Loucy (cell line): Measurements from ENCODE around the gene CREB3L2.

Source experiments
- CTCF ChIP-seq: fragments of 200-600 bp; sonication (generic); conservative IDR thresholded peaks from 2 replicates; pipeline ENCODE4 v1.5.1; 2014; ENCODE audit warnings: mild to moderate bottlenecking, antibody characterized with exemption, low read length
- EZH2phosphoT487 ChIP-seq: fragments of 200-600 bp; IDR thresholded peaks from 2 replicates; pipeline ENCODE4 v1.6.1; 2018; ENCODE audit warnings: antibody characterized with exemption, mild to moderate bottlenecking, moderate library complexity, borderline replicate concordance

- TF ChIP-seq EZH2phosphoT487: no peak
- no peak for TF ChIP-seq CTCF
These were observed 24.7 kb downstream of the CREB3L2 start for GRCh38 chr7:137977173-137977572.
